RPMI7951 (cell line): ENCODE measurements around the gene AHNAK2. TPM values are rescaled to one million over a fixed set of nuclear protein-coding genes. Genes with fewer than 3 reads are reported as not detected.

Experiments
- DNase-seq: peaks from one replicate; pipeline ENCODE4 v3.0.0-alpha.2; 2012; ENCODE audit warnings: low read depth
- total RNA-seq: library from RNA; depleted of rRNA; stranded (reverse); fragments of >200 nt; shearing (Covaris generic); gene quantifications from 2 replicates; pipeline ENCODE4 v1.2.3, GENCODE V29; 2014

Gene AHNAK2
- total RNA-seq, 1 experiment from 2014 or later = 3.6 TPM

DNA sequence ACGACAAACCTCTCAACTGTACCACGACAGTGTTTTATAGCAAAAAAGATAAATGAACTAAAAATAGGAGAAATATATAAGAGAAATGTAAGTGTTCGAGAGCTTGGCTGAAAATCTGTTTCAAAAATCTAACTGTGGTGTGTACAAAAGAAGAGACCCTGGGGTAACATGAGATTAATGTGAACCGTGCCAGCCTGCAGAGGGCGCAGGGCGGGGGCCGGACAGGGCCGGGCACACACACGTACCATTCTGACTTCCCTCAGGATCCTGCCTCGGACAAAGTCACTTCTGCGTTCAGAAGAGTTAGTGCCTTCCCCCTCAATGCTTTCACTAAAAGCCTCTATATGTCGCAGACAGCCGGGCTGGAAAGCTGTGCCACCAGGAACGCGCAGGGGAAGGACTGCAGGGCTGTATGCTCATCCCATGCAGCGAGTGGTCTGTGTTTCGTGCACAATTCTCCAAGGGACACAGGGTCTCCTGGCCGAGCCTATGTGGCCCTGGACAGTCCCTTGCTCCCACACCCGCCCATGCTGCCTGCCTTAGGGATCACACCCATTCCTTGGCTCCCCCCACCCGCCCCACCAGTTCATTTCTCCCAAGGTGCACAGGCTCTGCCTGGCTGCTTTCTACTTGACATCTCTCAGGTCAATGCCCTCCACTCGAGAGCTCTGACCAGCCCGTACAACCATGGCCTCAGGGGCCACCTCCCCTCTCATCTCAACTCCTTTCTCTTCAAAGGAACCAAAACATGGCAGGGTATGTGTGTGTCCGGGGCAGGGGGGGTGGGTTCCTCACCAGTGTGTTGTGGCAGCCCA lies 34.2 kb upstream of the AHNAK2 start:
- DNase-seq = no peak

DNA sequence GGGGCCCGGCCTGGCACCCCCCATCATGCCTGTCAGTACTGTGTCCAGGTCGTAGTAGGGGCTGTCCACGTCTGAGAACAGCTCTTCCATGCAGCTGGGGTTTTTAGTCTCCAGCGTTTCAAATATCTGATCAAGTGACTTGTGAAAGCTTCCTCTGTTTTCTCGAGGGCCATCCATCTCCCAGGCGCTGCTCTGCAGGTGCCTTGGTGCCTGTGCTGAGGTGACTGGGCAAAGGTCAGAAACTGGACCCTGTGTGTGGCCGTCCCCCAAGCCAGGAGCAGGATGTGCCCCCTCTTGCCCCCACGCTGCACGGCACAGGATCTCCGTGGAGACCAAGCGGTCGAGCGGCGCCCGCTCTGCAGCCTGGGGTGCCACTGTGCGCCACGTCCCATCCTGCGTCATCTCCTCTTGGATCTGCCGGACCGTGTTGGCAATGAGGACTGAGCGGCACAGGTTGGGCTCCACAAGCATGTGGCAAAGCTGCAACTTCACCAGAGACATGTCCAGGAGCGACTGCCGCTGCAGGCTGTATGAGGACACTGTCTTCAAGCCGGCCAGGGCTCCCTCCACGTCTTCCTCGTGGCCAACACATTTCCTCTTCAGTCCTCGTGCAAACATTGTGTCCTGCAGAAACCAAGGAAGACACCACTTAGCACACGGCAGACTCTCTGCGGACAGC lies 33.3 kb upstream of the AHNAK2 start:
- DNase-seq = no peak

DNA sequence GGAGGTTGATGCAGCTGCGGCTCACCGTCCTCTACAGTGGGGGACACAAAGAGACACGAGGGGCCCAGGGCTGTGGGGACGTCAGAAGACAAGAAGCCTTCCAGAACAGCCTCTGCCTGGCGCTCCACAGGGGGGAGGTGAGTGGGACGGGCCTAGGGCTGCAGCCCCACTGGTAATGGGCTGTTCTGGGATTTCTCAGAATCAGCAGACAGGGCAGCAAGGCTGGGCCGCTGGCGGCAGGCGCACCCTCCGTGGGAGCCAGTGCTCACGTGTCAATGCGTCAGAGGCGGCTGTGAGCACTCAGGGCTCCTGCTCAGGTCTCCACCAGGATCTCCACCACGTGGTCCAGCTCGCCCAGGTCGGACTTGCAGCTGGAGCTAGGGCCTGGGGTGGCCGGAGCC lies 32.7 kb upstream of the AHNAK2 start:
- DNase-seq = no peak

DNA sequence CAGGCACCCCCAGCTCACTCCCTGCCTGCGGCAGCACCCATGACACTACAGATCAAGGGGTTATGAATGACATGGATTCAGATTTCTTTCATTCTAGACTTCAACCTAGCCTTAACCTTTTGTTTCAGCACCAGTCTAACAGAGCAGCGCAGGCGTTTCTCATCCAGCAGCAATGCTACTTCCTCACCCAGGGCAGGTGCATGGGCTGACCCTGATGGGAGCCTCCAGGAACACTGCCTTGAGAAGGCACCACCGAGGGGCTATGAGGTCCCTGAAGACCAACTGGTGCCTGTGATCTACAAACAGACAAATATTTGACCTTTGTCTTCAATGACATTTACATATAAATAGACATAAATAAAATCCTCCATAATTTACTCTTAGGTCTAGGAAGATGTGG lies 31.9 kb upstream of the AHNAK2 start:
- no peak for DNase-seq

DNA sequence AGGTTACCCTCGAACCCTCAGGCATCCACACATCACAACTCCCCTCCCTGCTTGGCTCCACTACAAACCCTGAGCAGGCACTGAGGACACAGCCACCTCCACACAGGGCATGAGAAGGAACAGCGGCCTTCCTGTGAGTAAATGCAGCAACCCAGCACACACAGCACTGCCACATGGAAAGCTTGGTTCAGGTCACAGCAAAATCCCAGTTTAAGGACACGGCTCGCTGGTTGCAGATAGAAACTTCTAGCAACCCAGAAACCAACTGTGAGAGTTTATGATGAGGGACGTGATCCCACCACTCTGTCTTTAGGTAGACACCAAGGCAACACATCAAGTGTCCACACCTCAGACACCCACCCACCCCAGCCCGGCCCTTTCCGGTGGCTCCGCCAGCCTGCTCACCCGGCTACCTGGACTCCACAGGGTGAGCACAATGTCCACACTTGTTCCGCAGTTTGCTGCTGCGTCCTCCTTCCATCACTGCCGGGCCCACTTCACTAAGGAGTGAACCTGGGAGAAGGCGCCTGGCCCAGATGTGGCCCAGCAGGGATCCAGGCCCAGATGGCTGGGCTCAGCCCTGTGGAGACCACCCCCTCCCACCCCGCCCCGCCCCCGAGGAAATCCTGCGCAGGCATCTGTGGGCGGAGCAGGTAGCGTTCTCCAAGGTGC lies 29.6 kb upstream of the AHNAK2 start:
- DNase-seq = no peak

DNA sequence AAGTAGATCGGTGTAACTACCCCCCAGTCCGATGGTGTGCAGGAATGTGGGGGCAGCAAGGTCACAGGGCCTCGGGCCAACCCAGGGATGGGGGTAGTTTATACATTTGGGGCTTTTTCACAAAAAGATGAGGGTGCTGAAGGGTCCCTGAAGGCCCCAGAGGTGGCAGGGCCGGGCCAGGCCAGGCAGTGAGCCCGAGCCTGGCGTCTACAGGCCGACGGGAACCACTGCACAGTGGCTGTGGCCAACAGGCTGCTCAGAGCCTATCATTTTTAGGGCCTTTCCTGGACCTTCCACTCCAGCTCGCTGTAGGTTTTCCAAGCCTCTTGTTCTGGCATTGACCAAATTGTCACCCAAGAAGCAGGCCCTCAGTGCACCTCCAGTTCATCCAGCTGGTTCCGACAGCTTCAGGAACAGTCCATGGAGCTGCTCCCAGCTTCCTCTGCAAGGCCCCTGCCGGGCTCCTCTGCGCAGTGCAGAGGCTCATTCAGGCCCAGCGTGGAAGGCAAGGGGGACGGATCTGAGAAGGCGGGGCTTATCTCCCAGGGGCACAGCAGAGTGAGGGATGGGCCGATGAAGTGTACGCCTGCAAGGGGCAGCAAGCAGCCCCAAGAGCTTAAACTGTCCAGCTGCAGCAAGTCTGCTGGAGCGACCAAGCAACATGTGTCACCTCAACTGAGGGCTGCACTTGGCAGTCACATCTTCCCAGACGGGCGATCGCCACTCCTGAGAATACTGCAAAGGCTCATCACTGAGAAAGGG lies 28.8 kb upstream of the AHNAK2 start:
- DNase-seq = no peak

DNA sequence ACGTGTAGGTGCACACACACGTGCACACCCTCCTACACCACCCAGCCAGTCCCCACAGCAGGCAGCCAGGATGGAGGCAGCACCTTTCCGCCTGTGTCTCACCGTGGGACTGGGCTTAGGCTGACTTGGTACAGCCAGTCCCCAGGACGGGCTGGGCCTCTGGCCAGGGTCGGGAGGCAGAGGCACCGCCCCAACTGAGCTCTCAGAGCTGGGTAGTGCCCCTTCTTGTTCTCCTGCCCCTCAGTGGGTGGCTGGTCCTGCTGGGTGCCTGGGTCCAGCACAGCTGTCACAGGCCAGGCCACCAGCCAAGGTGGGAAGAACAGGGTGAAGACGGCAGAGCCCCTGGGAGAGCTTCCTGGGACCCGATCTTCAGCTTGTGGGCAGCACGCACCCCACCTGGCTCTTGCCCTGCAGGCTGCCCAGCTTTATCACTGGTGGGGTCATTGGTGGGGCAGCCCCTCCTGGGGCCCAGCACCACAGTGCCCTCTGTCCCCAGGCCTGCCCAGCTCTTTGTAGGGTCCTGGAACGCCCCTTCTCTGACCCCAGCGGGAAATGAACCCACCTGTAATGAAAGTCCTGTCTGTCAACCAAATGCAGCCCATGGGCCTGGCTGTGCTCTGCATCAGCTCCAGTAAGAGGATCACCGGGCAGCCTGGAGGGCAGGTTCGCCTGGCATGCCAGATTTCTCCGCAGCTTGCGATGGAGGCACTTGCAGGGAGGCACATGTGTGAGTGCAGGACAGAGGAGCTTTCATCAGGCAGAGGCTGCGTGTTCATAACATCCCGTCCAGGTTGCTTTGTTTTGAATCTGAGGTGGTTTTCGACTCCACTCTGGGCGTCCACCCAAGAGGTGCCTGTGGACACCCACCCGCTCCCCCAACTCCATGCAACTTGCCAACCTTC lies 28.0 kb upstream of the AHNAK2 start:
- no peak for DNase-seq

DNA sequence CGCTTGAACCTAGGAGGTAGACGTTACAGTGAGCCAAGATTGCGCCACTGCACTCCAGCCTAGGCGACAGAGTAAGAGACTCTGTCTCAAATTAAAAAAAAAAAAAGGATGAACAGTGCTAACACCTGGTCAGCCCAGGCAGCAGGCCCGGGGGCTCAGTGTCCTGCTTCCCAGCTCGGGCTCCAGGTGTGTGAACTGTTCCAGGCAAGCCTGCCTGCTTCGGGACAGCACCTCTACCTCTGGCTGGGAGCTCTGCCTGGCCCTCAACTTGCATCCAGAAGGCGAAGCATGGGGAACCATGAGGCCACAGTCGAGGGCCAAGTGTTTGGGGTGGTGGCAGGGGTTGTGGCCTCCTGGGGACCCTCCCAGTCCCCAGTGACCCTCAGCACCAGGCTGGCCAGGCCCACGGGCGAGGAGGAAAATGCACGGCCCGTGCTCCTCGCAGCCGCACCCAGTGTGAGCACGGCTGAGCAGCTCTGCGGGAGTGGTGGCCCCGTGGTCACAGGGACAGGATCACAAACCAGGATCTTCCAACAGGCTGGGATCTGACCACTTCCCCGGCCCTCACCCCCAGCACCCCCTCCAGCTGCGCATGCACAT lies 27.3 kb upstream of the AHNAK2 start:
- no peak for DNase-seq

DNA sequence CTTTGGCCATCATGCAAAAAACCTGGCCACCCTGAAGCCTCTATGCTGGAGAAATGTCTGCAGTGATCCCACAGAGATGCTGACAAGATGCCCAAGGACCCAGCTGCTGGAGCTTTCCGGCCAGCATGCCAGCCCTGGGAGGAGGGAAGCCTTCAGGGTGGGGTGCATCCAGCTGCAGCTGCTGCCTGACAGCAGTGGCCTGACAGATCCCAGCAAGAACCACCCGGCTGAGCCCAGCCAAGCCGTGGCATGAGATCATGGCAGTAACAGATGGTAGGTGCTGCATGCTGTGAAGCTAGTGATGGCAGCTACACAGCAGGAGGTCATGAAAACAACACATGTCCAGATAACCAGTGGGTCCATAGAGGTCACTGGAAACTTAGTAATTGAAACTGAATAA lies 21.2 kb upstream of the AHNAK2 start:
- no peak for DNase-seq

DNA sequence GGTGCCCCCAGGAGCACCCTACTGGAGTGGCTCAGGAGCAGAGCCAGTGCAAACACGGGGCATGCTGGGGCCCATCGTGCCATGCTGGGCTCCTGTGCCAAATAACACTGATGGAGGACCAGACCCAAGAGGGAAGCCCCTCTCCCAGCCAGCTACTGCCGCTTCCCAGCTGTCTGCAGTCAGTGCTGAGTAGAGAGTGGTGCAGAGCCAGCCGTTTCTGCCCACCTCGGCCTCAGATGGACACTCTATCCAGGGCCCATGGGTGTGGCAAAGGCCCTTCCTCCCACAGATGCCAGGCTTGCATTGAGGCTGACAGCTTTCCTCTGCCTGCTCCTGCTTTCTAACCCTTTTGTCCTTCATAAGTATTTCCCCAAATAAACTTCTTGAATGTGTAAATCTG lies 20.6 kb upstream of the AHNAK2 start:
- no peak for DNase-seq

DNA sequence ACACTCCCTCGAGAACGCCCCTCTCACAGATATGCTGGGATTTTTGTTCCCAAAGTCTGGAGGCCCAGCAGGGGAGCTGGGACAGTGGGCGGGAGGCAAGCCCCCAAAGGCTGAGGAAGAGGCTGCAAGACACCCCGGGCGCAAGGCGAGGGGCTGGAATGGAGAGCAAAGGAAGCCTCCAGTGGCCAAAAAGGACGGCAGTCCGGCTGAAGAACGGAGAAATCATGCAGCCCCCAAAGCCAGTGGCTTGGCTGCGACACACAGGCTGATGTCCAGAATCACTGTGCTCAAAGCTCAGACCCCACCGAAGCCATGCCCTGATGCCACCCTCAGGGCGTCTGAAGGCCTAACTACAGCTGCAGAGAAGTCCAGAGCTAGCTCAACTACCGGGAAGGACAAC lies 18.3 kb upstream of the AHNAK2 start:
- no peak for DNase-seq

DNA sequence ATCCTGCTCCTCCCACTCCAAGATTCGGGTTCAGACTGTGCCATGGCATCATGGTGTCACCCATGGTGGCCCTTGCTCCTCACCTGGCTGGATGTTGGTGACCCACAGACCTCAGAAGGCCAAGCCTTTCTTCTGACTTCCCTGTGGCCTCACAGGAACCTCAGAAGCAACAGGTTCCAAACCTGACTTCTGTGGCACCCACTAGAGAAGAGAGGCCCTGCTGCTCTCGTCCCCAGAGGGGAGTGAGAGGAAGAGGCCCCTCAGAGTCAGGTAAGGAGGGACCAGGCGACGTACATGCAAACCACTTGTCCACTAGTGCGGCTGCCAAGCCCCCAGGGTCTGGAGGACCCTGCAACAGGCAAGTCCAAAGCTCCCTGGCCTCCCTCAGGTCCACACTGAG lies 17.9 kb upstream of the AHNAK2 start:
- no peak for DNase-seq

DNA sequence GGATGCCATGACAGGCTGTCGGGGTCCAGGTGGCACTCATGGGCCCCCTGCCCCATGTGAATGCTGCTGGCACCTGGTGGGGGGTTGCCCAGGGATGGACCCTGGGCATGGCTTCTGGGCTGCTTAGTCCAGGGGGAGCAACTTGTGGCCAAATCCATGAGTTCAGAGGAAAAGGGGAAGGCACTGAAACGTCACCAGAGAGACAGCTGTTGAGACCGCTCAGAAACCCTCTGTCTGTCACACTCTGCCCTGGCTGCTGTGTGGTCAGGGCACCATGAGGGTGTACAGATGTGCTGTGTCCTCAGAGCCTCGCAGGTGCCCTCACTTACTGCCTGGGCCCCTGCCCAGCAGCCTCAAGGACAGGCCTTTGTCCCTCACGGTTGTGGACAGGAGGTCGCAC lies 16.8 kb upstream of the AHNAK2 start:
- DNase-seq = no peak

DNA sequence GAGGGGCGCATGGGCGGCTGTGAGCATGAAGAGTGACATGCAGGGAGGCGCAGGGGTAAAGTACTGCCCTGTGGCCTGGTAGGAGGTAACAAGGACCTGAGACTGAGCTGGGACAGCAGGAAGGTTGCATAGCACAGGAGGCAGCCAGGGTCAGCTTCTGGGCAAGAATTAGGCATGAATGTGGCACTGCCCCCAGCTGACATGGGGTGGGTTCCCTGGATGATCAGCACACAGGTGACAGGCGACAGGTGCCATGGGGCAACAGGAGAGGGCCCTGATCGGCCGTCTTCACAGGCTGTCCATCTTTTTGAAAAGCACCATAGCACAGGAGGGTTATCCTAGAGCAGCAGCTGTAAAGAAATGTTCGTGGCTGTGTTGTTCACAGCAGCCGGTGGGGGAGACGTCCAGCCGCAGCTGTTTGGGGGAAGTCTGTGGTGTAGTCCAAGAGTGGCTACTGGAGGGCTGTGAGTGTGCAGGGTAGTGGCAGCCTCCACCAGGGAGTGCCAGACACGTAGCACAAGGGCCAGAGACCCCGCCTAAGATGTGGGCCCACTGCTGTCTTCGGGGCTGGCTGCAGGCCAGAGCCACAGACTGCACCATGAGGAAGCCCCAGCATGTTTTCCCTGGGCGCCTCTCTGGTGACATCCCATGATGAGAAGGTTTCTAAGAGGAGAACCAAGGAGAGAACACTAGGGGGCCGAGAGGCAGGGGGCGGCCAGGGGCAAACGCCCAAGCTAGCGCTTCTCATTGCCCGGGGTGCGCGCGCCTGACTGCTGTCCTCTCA lies 15.8 kb upstream of the AHNAK2 start:
- no peak for DNase-seq

DNA sequence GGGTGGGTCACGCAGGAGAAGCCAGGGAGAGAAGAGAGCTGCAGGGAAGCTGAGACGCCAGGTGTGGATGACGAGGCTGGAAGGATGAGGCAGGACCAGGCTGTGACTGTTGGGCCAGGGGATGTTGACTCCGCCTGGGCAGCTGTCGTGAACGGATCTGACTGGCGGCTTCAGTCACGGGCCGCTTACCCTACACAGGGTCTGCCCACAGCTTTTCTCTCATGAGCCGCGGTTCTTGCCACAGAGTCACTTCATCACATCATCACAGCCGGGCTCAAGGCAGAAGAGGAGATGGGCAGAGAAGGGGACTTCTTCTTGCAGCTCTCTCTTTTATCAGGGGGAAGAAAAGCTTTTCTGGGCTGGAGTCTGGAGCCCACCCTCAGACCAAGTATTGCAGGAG lies 15.1 kb upstream of the AHNAK2 start:
- DNase-seq = no peak

DNA sequence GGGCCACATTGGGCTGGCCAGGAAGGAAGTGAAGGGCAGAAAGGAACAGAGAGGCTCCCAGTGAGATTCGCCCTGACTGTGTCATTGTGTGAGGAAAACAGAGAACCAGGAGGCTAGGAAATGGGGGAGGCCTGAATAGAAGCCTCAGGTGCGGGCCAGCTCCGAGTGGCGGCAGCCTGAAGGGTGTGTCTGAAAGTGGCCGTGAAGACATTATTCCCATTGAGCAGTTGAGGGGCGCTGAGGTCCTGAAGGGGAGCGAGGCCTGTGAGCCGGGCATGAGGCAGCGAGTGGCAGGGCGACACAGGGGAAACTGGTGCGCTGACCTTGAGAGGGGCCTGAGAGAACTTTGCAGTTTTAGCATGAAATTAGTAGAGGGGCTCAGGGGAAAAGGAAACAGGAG lies 14.3 kb upstream of the AHNAK2 start:
- no peak for DNase-seq

DNA sequence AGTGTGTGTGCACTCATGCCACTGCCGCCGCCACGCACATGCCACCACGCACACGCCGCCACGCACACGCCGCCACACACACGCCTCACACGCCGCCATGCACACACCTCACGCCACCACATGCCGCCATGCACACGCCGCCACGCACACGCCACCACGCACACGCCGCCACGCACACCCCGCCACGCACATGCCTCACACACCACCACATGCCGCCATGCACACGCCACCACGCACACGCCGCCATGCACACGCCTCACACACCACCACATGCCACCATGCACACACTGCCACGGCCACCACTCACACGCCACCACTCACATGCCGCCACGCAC lies 13.7 kb upstream of the AHNAK2 start:
- DNase-seq = no peak

DNA sequence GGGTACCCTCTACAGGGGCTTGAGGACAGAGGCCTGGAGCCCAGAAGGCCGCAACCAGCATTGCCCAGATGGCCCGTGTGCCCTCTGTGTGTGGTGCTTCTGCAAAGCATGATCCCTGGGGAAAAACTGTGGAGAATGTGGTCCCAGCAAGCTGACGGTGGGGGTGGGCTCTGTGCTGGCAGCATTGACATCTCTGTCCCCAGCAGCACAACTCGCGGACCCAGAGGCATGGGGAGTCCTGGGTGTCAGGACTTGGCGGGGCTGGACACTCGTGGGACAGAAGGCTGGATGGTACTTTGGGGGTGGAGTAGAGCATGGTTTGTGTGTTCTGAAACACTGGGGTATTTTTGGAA lies 11.8 kb upstream of the AHNAK2 start:
- no peak for DNase-seq

DNA sequence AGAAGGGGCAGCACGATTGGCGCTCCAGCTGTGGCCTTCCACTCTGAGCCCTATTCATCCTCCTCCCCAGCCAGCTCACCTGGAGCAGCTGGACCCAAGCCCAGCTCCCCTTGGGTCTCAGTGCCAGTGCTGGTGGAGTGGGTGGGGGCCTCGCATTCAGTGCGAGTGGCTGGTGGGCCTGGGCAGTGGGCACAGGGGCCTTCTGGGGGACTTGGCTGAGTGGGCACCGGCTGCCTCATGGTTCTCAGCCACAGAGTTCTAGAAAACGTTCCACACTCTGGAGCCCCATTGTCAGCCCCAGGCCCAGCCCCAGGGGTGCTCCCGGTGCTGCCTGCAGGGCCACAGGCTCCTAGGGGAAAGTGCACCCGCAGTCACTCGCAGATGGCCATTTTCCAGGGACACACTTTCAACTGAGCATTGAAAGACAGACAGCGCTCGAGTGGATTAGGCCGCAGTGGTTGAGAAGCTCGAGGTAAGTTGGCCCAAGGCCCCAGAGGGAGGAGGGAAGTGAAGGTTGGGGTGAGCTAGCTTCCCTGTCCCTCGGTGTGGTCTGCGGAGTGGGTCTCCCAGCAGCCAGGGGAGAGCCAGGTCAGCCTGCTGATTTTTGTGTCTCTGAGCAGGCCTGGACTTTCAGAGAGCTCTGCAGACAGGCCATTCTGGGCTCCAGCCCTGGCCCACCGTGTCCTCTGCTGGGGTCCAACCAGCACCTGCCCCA lies 11.2 kb upstream of the AHNAK2 start:
- no peak for DNase-seq
